HG03571 (cell line): ENCODE data around the gene CENPA.
"Not testable (repeated sequence)": the region's sequence is repeated elsewhere in the genome, so short reads cannot be mapped to it uniquely, and the experiment has no call there.

Experiments used
- ATAC-seq: cut with Tn5 transposase; IDR thresholded peaks from one replicate; pipeline ENCODE4 v1.9.1; 2021; ENCODE audit not compliant: unreplicated experiment

The CENPA gene

GRCh38 chr2:26786207-26787028, 562 bp downstream of the CENPA start:
- ATAC-seq: peak; percentile 4

GRCh38 chr2:26792720-26793119, 6.9 kb downstream of the CENPA start:
- ATAC-seq: no peak

DNA sequence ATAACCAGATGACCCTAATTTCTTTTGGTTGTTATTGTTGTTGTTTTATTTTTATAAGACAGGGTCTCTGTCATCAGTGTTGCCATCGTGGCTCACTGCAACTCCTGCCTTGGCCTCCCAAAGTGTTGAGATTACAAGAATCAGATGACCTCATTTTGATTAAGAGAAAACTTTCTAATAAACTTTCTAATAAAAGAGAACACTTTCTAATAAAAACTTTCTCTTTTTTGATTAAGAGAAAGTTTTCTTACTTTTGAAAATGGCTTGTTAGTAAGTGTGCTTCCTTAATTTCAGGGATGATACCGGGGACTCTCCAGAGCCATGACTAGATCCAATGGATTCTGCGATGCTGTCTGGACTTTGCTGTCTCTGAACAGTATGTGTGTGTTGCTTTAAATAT, 7.7 kb downstream of the CENPA start:
- no peak for ATAC-seq

GRCh38 chr2:26795135-26795534, 9.3 kb downstream of the CENPA start:
- not testable (repeated sequence) for ATAC-seq

DNA sequence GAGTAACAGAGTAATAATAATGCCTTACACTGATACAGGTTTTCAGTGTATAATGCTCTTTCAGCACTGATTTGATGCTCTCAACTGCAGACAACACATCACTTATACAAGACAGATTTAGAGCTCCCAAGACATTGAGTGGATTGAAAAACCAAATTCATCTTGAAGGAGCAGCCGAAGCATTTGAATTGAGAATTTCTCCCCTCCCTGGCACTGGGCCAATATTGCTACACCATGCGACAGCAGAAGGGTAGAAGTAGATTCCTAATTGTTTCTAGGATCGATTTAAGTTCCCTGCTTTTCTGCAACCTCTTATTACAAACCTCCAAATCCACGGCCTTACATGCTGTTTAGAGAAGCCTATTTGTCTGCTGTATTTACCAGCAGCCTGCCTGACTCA, 15.5 kb downstream of the CENPA start:
- no peak for ATAC-seq

- ATAC-seq: no peak
These were observed 15.9 kb downstream of the CENPA start for GRCh38 chr2:26801796-26802195.

DNA sequence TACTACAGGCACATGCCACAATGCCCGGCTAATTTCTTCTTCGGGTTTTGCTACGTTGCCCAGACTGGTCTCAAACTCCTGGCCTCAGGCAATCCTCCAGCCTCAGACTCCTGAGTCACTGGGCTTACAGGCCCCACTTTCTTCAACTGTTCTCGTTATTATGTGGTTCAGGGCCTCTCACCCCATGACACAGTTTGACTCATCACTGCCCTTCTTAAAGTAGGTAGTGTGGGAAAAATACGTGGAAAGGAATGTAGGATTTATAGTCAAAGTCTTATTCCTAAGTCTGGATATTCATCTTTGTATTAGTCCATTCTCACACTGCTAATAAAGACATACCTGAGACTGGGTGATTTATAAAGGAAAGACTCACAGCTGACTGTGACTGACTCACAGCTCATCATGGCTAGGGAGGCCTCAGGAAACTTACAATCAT, 19.4 kb downstream of the CENPA start:
- no peak for ATAC-seq

- no peak for ATAC-seq
These were observed 22.1 kb downstream of the CENPA start for GRCh38 chr2:26807788-26808460.

GRCh38 chr2:26809211-26809610, 23.4 kb downstream of the CENPA start:
- no peak for ATAC-seq

DNA sequence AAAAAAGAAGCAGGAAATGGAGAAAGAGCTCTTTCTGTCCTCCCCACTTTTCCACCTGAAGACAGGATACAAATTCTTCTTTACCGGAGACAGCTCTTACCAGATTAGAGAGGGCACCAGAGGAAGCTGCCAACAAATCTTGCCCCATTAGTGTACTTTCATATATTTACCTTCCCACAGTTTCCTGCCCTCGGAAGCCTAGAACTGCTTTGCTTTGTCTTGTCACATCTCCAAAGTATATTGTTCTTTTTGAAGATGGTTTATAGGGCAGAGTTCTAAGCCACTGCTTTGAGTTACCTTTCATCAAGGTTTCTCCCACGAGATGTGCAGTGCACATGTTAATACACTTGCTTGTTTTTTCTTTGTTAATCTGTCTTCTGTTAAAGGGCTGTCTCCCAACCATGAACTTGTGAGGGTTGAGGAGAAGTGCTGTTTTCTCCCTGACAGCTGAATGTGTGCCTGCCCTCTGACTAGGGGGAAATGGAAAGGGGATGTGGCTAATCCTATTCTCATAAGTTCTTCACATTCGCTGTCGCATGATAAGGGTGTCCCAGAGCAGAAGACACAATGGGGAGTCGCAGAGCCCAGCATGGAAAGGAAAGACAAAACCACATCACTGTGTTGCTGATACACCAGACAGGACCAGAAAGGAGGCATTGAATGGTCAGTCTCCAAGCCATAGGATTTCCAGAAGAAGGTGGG, 24.2 kb downstream of the CENPA start:
- no peak for ATAC-seq

DNA sequence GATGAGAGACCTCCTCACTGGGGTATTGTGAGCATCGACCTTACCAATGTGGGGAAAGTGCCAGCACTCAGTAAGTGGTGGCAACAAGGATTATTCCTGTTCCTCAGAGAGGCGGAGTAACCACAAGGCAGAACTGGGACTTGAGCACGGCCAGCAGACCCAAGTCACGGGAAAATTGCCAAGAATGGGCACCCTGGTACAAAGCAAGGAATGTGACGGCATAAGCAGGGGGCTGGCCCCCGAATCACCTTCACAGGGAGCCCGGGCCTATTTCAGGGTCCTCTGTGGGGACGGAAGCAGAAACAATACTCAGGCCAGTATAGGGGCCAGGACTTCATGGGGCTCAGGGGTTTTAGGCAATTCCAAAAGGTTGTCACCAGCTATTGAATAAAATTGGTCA, 25.4 kb downstream of the CENPA start:
- no peak for ATAC-seq

- no peak for ATAC-seq
These were observed 26.2 kb downstream of the CENPA start for GRCh38 chr2:26811791-26812694.

GRCh38 chr2:26812731-26813130, 26.9 kb downstream of the CENPA start:
- no peak for ATAC-seq

GRCh38 chr2:26814072-26814765, 28.4 kb downstream of the CENPA start:
- not testable (repeated sequence) for ATAC-seq

DNA sequence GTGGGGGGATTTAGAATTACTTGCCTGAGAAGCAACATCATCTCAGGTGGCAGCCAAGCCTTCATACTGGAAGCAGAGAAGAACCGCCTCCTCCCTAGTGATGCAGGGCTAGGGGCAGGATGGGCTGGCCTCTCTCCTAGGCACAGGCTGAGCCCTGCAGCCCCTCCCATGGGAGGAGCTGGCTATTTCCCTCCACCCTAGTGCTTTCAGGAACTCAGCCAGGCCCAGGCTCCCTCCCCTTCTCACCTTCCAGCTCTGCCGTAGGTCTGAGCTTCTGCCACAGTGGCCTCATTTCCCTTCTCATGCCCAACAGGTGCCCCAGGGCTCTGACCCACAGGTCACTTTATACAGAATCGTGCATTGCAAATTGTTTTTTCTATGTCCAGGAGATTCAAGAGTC, 31.0 kb downstream of the CENPA start:
- no peak for ATAC-seq

GRCh38 chr2:26818255-26818654, 32.4 kb downstream of the CENPA start:
- no peak for ATAC-seq

DNA sequence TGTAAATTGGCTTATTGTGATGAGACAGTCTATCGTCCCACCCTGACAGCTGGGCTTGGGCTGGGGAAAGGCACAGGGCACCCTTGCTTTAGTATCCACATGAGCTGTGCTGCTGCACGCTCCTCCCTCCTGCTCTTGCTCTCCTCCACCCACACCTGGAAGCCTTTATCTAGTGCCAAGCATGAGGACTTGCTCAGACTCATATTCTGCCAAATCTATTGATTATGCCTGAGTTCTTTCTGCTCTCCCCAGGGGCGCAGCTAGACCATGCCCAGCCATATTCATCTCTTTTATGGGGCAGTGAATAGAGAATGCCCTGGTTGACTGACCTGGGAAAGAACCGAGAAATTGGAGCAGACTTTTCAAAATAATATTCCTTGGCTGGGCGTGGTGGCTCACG, 33.1 kb downstream of the CENPA start:
- no peak for ATAC-seq

- no peak for ATAC-seq
These were observed 35.1 kb downstream of the CENPA start for GRCh38 chr2:26820932-26821331.

DNA sequence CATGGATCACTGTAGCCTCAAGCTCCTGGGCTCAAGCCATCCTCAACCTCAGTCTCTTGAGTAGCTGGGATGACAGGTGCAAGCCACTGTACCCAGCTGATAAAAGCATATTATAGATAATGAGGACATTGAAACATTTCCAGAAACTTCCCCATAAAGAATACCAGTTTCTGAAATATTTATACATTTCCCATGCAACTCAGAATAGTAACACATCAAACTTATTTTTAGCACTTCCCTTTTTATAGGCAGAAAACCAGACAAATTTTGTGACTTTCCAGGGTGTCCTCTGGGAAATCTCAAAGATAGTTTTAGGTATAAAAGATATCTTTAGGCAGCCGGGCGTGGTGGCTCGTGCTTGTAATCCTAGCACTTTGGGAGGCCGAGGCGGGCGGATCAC, 37.0 kb downstream of the CENPA start:
- ATAC-seq: no peak
